Muscle layer of colon (tissue), 2 donors: Measurements from ENCODE around the gene PSD.

Experiments
- H3K27ac ChIP-seq: one replicate; pipeline ENCODE4 v1.7.0; 2013; ENCODE audit warnings: low read depth, mild to moderate bottlenecking, low read length, moderate library complexity
- H3K27me3 ChIP-seq, 2 donors: one replicate each; pipeline ENCODE4 v1.7.0; 2013; ENCODE audit warnings: low read length in 2 of 2, mild to moderate bottlenecking in 2 of 2; ENCODE audit not compliant: insufficient read depth in 2 of 2, control insufficient read depth in 1 of 2
- H3K36me3 ChIP-seq: one replicate; pipeline ENCODE4 v1.7.0; 2013; ENCODE audit warnings: mild to moderate bottlenecking, low read length; ENCODE audit not compliant: insufficient read depth
- H3K4me1 ChIP-seq: one replicate; pipeline ENCODE4 v1.7.0; 2013; ENCODE audit warnings: mild to moderate bottlenecking, low read length; ENCODE audit not compliant: insufficient read depth
- H3K4me3 ChIP-seq, 2 donors: one replicate each; pipeline ENCODE4 v1.7.0; 2013; ENCODE audit warnings: low read length in 2 of 2, low read depth in 1 of 2, mild to moderate bottlenecking in 1 of 2, moderate library complexity in 1 of 2
- H3K9ac ChIP-seq: one replicate; pipeline ENCODE4 v1.7.0; 2013; ENCODE audit warnings: low read length
- H3K9me3 ChIP-seq: one replicate; pipeline ENCODE4 v1.7.0; 2013; ENCODE audit warnings: mild to moderate bottlenecking, low read length
- donor health status: abdominal sarcoma.
- donor health status: Adenocarcinoma of cecum.

The PSD gene

DNA sequence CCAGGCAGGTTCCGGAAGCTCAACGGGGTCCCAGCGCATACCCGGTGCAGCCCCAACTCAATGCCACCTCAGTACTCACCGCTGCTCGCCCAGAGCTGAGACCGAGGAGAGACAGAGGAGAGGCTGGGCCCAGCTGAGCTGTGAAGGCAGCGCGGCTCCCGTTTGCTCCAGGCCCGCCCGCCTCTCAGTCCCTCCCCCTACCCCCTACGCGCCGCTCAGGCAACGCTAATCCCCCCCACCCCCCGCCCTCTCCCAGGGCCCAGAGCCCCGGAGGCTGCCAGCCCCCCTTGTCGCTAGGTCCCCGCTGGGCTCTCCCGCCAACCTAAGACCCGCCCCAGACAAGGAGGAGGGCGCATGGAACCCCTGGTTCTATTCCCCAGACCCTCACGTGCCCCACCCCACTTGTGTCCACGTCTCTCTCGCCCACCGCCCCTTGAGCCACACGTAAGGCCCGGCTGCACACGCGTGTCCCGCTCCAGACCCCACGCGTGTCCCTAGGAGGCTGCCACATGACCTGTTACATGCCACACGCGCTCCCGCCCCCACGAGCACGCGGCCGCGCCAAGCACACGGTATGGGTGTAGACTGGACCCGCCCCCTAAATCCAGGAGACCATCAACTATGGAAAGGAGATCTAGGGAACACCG, at the start of gene PSD:
Gene PSD, minus strand, starts transcription at position 164 of the 647 bp plus-strand sequence. CDS start 1,747 bp downstream, outside the sequence.
- Histone ChIP-seq H3K4me3 (peak within 1 kb of the TSS; percentile 12 to 86), H3K9me3 (no peaks in the 10 kb centered on the region), H3K4me1 (peaks cover 30% of the 10 kb centered on the region), H3K36me3 (peaks cover 10% of the 10 kb centered on the region), H3K9ac (no peak within 1 kb of the TSS), H3K27ac (no peak within 1 kb of the TSS), H3K27me3 (peaks cover 22 to 39% of the 10 kb centered on the region in 2 donors)

DNA sequence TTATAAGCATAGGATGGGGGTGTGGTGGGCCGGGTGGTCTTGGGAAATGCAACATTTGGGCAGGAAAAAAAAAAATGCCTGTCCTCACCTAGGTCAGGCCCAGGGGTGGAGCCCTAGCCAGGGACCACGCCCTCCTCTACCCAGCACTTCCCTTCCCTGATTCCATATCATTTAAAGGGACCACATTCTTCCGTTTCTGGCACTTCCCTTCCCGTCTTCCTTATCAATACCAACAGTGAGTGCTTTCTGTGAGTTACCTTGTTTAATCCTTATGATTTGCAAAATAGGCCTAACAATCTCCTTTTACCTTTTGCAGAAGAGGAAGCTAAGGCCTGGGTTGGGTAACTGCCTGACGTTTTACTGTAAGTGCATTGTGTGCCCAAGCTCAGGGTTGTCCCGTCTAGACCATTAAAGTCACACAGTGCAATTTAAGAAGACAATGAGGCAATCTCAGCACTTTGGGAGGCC, 49.4 kb upstream of the PSD start:
- Histone ChIP-seq H3K4me3 (no peak overlapping the region), H3K9me3 (no peaks in the 10 kb centered on the region), H3K9ac (no peak overlapping the region), H3K36me3 (no peaks in the 10 kb centered on the region), H3K27ac (no peak overlapping the region), H3K4me1 (no peaks in the 10 kb centered on the region), H3K27me3 (no peaks in the 10 kb centered on the region)

DNA sequence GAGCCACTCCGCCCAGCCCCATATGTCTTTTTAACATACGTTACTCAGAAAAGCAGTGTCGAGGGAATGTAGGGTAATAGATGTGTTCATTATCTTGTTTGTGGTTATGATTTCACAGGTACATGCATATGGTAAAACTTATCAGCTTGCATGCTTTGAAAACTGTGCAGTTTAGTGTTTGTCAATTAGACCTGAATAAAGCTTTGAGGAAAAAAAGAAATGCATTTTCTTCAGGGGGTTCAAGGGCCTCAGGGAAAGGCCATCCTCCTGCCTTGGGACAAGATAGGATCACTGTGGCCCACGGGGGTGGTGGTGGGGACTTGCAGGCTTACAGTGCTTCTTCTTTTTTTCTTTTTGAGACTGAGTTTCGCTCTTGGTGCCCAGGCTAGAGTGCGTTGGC, 48.7 kb upstream of the PSD start:
- H3K4me3 ChIP-seq: no peak overlapping the region
- H3K27ac ChIP-seq: no peak overlapping the region
- no peak overlapping the region for H3K9ac ChIP-seq
- H3K36me3 ChIP-seq: no peaks in the 10 kb centered on the region
- H3K27me3 ChIP-seq: no peaks in the 10 kb centered on the region
- no peaks in the 10 kb centered on the region for H3K4me1 ChIP-seq
- no peaks in the 10 kb centered on the region for H3K9me3 ChIP-seq

DNA sequence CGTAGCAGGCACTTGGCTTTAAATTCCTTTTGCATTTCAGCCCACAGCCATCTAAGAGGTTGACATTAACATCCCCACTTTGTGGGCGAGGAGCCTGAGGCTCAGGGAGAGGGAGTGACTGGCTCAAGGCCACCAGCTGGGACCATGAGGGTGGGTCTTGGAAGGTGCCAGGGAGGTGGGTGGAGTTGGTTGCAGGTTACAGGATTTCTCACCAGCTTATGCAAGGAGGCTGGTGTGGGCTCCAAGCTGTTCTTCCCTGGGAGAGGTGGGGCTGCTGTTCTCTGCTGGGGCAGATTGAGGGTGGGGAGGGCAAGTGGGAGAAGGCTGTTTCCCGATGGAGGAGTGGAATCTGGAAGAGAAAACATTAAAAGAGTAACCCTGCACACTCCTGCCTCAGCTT, 46.9 kb upstream of the PSD start:
- Histone ChIP-seq H3K4me1 (peaks cover 14% of the 10 kb centered on the region), H3K36me3 (no peaks in the 10 kb centered on the region), H3K4me3 (no peak overlapping the region), H3K27me3 (peaks cover 0 to 4% of the 10 kb centered on the region in 2 donors), H3K9me3 (no peaks in the 10 kb centered on the region), H3K27ac (no peak overlapping the region), H3K9ac (no peak overlapping the region)

DNA sequence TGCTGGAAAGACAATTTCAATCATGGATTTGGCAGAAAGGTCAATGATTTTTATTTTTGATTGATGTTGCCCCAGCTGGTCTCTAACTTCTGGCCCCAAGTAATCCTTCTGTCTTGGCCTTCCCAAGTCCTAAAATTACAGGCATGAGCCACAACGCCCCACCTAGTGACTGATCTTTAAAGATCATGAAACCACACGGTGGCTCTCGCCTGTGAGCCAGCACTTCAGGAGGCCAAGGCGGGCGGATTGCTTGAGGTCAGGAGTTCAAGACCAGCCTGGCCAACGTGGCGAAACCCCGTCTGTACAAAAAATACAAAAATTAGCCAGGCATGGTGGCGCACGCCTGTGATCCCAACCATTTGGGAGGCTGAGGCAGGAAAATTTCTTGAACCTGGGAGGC, 45.4 kb upstream of the PSD start:
- Histone ChIP-seq H3K4me3 (no peak overlapping the region), H3K27ac (no peak overlapping the region), H3K4me1 (peaks cover 15% of the 10 kb centered on the region), H3K36me3 (no peaks in the 10 kb centered on the region), H3K9me3 (no peaks in the 10 kb centered on the region), H3K9ac (no peak overlapping the region), H3K27me3 (peaks cover 0 to 4% of the 10 kb centered on the region in 2 donors)

DNA sequence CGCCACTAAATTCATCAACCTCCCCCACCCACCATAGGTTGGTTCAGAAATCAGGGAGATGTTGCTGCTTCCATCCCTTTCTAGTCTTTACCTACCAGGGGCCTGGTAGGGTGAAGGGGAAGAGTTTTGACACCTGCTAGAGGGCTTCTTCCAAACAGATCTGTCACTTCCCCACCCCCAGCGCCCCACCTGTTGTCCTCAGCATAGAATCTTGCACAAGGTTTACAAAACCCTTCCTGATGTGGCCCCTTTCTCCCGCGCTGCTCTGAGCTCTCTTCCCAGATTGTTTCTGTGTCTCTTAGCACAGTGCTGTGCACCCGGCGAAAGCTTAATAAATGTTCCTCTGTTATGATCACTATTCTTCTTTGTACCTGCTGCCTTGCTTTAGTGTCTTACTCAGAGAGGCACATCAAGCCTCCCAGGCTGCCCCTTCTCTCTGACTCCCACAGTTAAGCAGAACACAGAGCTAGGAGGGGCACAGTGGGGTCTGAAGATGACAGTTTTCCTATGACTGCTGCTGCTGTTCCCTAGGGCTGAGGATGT, 44.0 kb upstream of the PSD start:
- H3K4me3 ChIP-seq: no peak overlapping the region
- no peak overlapping the region for H3K9ac ChIP-seq
- H3K36me3 ChIP-seq: no peaks in the 10 kb centered on the region
- peaks cover 0 to 4% of the 10 kb centered on the region in 2 donors for H3K27me3 ChIP-seq
- H3K27ac ChIP-seq: no peak overlapping the region
- H3K9me3 ChIP-seq: no peaks in the 10 kb centered on the region
- peaks cover 15% of the 10 kb centered on the region for H3K4me1 ChIP-seq

DNA sequence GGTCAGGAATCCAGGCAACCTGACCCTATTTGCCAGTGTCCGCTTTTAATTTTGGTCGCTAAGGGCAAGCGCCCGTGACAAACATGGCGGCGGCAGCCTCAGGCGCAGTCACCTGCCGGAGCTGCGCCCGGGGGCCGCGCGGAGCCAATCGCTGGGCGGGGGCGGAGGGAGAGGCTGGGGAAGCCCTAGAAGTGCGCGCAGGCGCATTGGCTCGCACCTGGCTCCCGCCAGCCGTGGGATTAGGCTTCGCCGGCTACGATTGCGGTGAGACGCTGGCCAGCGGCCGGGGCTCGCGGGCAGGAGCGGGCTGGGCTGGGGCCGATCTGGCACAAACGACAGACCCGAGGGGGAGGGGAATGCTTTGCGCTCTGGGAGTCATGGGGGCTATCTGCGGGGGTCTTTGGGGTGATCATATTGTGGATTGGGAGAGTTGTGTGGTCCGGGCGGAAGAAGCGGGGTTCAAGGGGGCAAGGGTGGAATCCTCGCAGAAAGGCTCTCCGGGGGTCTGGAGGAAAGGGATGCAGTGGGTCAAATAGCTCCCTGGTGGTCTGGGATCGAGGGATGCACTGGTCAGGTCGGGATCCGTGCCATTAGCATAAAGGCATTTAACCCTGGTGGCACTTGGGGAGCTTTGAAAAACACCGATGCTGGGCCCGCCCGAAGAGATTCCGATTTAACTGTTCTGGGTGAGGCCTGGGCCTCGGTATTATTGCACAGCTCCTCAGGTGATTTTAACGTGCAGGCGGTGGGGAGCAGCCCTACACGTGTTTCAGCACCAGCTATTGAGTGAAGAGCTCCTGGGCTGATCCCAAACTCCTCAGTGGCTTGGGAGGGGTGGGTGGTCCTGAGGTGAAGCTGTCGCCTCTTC, 42.8 kb upstream of the PSD start:
- Histone ChIP-seq H3K4me3 (peak overlapping the region; percentile 40 to 85), H3K36me3 (no peaks in the 10 kb centered on the region), H3K9ac (peak overlapping the region; percentile 78), H3K27me3 (peaks cover 0 to 4% of the 10 kb centered on the region in 2 donors), H3K27ac (peak overlapping the region; percentile 63), H3K9me3 (no peaks in the 10 kb centered on the region), H3K4me1 (peaks cover 15% of the 10 kb centered on the region)

DNA sequence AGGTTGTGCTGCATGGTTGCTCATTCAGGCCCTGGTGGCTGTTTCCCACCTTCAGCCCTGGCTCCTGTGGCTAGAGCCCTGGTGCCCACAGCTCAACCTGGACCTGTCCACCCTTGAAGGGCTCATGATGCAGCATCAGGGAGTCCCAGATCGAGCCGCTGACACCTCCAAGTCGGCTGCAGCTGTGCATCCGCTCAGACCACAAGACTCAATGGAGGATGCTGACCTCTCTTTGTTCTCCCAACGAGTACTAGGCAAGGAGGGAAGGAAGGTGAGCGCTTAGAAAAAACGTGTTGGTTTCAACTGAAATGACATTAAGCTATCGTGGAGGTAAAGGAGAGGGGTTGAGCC, 42.2 kb upstream of the PSD start:
- Histone ChIP-seq H3K27me3 (peaks cover 0 to 4% of the 10 kb centered on the region in 2 donors), H3K36me3 (peaks cover 2% of the 10 kb centered on the region), H3K27ac (no peak overlapping the region), H3K4me3 (peak overlapping the region; percentile 40 to 85), H3K4me1 (peaks cover 15% of the 10 kb centered on the region), H3K9ac (peak overlapping the region; percentile 78), H3K9me3 (no peaks in the 10 kb centered on the region)

DNA sequence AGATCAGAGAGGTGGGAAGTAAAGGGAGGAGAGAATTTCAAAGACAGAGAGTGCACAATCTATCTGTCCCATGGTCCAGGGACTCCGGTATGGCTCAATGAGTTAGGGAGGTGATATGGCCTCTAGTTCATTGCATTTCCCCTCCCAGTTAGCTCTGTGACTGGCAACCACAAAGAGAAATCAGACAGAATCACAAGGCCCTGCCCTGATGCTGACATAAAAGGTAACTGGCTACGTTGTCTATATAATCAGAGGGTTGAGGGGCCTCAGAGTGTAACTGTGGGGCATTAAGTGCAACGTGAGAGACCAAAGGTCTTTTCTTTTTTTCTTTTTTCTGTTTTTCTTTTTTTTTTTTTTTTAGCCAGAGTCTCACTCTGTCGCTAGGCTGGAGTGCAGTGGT, 40.1 kb upstream of the PSD start:
- Histone ChIP-seq H3K27ac (no peak overlapping the region), H3K4me1 (peaks cover 15% of the 10 kb centered on the region), H3K9ac (no peak overlapping the region), H3K36me3 (peaks cover 4% of the 10 kb centered on the region), H3K4me3 (no peak overlapping the region), H3K9me3 (no peaks in the 10 kb centered on the region), H3K27me3 (peaks cover 0 to 4% of the 10 kb centered on the region in 2 donors)

DNA sequence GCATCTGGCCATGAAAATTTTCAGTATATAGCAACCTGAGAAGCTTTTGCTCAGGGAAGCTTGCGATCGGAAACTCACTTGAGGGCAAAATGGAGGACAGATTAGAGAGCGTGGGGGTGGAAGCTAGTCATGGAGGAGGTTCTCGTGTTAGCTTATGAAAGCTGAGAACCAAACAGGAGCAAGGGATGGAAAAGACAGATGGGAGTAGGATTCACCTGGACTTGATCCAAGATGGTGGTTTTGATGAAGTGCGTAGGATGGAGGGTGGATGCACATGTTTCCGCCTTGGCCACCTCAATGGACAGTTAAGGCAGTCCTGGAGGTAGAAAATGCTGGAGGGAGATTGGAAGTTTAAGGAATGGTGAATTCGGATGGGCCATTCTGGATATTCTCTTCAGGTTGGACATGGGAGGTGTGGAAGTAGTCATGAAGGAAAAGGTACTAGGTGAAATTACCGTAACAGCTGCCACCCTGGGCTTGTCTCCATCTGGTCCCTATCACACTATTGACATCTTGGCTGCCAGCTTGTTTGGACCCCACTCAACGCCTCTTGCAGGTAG, 39.1 kb upstream of the PSD start:
- Histone ChIP-seq H3K9me3 (no peaks in the 10 kb centered on the region), H3K36me3 (peaks cover 4% of the 10 kb centered on the region), H3K27me3 (peaks cover 0 to 4% of the 10 kb centered on the region in 2 donors), H3K27ac (no peak overlapping the region), H3K4me1 (peaks cover 18% of the 10 kb centered on the region), H3K9ac (no peak overlapping the region), H3K4me3 (no peak overlapping the region)

DNA sequence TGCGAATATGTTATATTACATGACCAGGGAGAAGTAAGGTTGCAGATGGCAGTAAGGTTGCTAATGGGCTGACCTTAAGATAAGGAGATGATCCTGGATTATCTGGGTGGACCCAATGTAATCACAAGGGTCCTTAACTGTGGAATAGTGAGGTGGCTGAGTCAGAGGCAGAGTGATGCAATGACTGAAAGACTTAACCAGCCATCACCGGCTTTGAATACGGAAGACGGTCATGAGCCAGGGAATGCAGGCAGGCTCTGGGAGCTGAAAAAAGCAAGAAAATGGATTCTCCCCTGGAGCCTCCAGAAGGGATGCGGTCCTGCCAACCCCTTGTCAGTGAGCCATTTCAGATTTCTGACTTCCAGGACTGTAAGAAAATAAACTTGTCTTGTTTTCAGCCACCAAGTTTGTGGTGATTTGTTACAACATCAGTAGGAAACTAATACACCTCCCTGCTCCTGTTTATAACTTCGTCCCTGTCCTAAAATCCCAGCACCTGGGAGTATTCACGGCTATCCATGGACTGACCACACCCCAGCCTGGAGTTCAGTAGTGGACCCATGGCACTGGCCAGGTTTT, 37.4 kb upstream of the PSD start:
- Histone ChIP-seq H3K4me3 (no peak overlapping the region), H3K27ac (no peak overlapping the region)

More for the DNA sequence above, 37.4 kb upstream of the PSD start:
- Histone ChIP-seq H3K36me3 (peaks cover 4% of the 10 kb centered on the region), H3K27me3 (no peaks in the 10 kb centered on the region), H3K9me3 (no peaks in the 10 kb centered on the region), H3K4me1 (peaks cover 16% of the 10 kb centered on the region), H3K9ac (no peak overlapping the region)
